B cell (primary cell): ENCODE results near the gene PDGFRB. TPM values are rescaled to one million over a fixed set of nuclear protein-coding genes. Genes with fewer than 3 reads are reported as not detected.

Source experiments
- ATAC-seq: fragments of 200-7000 bp; cut with Tn5 transposase; one replicate; pipeline ENCODE4 v1.10.0; 2021; ENCODE audit warnings: low read depth, mild to moderate bottlenecking, moderate number of reproducible peaks, moderate library complexity
- CTCF ChIA-PET: fragments of 350-600 bp; sonication (Branson Sonifier 250); formaldehyde crosslinking; loops from one replicate; lab custom pipeline; 2021; ENCODE audit warnings: antibody characterized with exemption, inconsistent platforms; lab: Charles Lee
- POLR2A ChIA-PET: fragments of 350-600 bp; sonication (Branson Sonifier 250); formaldehyde crosslinking; loops from one replicate; lab custom pipeline; 2021; ENCODE audit warnings: antibody characterized with exemption; lab: Charles Lee
- DNase-seq: peaks from one replicate; pipeline ENCODE4 v3.0.0; 2013
- H2AFZ ChIP-seq: 2 replicates; pipeline ENCODE4 v1.6.1; 2012; ENCODE audit warnings: mild to moderate bottlenecking, low read depth, low read length; ENCODE audit not compliant: insufficient read depth, poor library complexity, severe bottlenecking
- H3K27ac ChIP-seq, 2 donors: 1 replicate in 1 of 2; 2 replicates in 1 of 2; pipeline ENCODE4 v1.5.1; 2012 to 2013; ENCODE audit warnings: low read length in 2 of 2, mild to moderate bottlenecking in 2 of 2, moderate library complexity in 1 of 2
- H3K27me3 ChIP-seq, 4 experiments: fragments of 200-600 bp in 1 of 4; sonication (generic) in 1 of 4; replicated peaks in 1 of 4; 1 replicate in 2 of 4; 2 replicates in 2 of 4; pipeline versions ENCODE4 v1.6.1 to v1.7.0; 2013 to 2016; ENCODE audit warnings: low read length in 3 of 4, mild to moderate bottlenecking in 2 of 4, mixed read lengths in 1 of 4, moderate library complexity in 1 of 4; ENCODE audit not compliant: insufficient read depth in 4 of 4, control insufficient read depth in 3 of 4; ENCODE audit errors: control extremely low read depth in 1 of 4
- H3K36me3 ChIP-seq, 2 experiments: replicated peaks in 1 of 2; 1 replicate in 1 of 2; 2 replicates in 1 of 2; pipeline versions ENCODE4 v1.6.1 to v1.7.1; 2013; ENCODE audit warnings: low read length in 1 of 2; ENCODE audit not compliant: insufficient read depth in 2 of 2, control insufficient read depth in 1 of 2; ENCODE audit errors: control extremely low read depth in 1 of 2, extremely low read depth in 1 of 2
- H3K4me1 ChIP-seq, 2 donors: fragments of 200-600 bp in 1 of 2; sonication (generic) in 1 of 2; 1 replicate in 1 of 2; 2 replicates in 1 of 2; pipeline versions ENCODE4 v1.5.1 to v1.6.1; 2013 to 2017; ENCODE audit warnings: low read length in 2 of 2; ENCODE audit not compliant: control insufficient read depth in 2 of 2, insufficient read depth in 2 of 2
- H3K4me2 ChIP-seq: replicated peaks from 2 replicates; pipeline ENCODE3; 2012; ENCODE audit warnings: mild to moderate bottlenecking, low read depth, low read length; ENCODE audit not compliant: poor library complexity, severe bottlenecking
- H3K4me3 ChIP-seq, 5 experiments: fragments of 200-600 bp in 1 of 5; sonication (generic) in 1 of 5; 1 replicate in 3 of 5; 2 replicates in 2 of 5; pipeline versions ENCODE4 v1.5.1 to v1.7.0; 2011 to 2016; ENCODE audit warnings: low read length in 4 of 5, mild to moderate bottlenecking in 4 of 5, low read depth in 2 of 5, control low read depth in 1 of 5, moderate library complexity in 1 of 5; ENCODE audit not compliant: insufficient read depth in 1 of 5; ENCODE audit errors: control extremely low read depth in 1 of 5, extremely low read depth in 1 of 5
- H3K79me2 ChIP-seq: fragments of 200-600 bp; sonication (generic); one replicate; pipeline ENCODE4 v1.6.0; 2016; ENCODE audit warnings: low read length; ENCODE audit not compliant: control insufficient read depth, insufficient read depth
- H3K9ac ChIP-seq: fragments of 200-600 bp; sonication (generic); 2 replicates; pipeline ENCODE4 v1.6.1; 2017; ENCODE audit warnings: mild to moderate bottlenecking, low read length, moderate library complexity
- H3K9me3 ChIP-seq, 3 donors: one replicate each; pipeline versions ENCODE4 v1.6.1 to v1.7.1; 2013; ENCODE audit warnings: low read length in 2 of 3; ENCODE audit not compliant: control insufficient read depth in 2 of 3, insufficient read depth in 1 of 3; ENCODE audit errors: control extremely low read depth in 1 of 3
- H4K20me1 ChIP-seq: 2 replicates; pipeline ENCODE4 v1.6.0; 2012; ENCODE audit warnings: mild to moderate bottlenecking, low read length; ENCODE audit not compliant: insufficient read depth, control insufficient read depth, poor library complexity, severe bottlenecking
- H3K27ac Mint-ChIP-seq: one replicate; pipeline ENCODE4 v1.8.0; 2021; ENCODE audit warnings: mixed read lengths
- H3K27me3 Mint-ChIP-seq: one replicate; pipeline ENCODE4 v1.8.0; 2021; ENCODE audit warnings: mixed read lengths
- H3K4me1 Mint-ChIP-seq: one replicate; pipeline ENCODE4 v1.8.0; 2021; ENCODE audit warnings: mixed read lengths
- H3K4me3 Mint-ChIP-seq: one replicate; pipeline ENCODE4 v1.8.0; 2021; ENCODE audit warnings: mixed read lengths
- H3K9me3 Mint-ChIP-seq: one replicate; pipeline ENCODE4 v1.8.0; 2022; ENCODE audit warnings: mixed read lengths; ENCODE audit not compliant: insufficient read depth
- CTCF ChIP-seq: fragments of 200-600 bp; IDR thresholded peaks from one replicate; pipeline ENCODE4 v1.8.0; 2022; ENCODE audit warnings: antibody characterized with exemption, mild to moderate bottlenecking
- EZH2 ChIP-seq: IDR thresholded peaks from 2 replicates; pipeline ENCODE4 v1.6.1; 2012; ENCODE audit warnings: borderline replicate concordance, low read depth, mild to moderate bottlenecking, moderate library complexity, low read length; ENCODE audit not compliant: insufficient read depth, poor library complexity, severe bottlenecking
- WGBS: methylation state at CpG from one replicate; pipeline ENCODE4 v1.1.5; 2013; ENCODE audit warnings: missing lambda C conversion rate; ENCODE audit not compliant: insufficient coverage; 5-methylcytosine and 5-hydroxymethylcytosine counted together
- intact Hi-C: fragments of 100-400 bp; cut with micrococcal nuclease; formaldehyde crosslinking; loops from one replicate; pipeline ENCODE4 v1.10.0; 2022
- polyA plus RNA-seq: library from polyadenylated mRNA; depleted of rRNA; stranded (reverse); fragments of >200 nt; gene quantifications from 2 replicates; pipeline ENCODE4 v1.2.3, GENCODE V29; 2012
- total RNA-seq, 2 donors: library from RNA; stranded (reverse); fragments of 120-200 nt in 1 of 2; gene quantifications; 1 replicate in 1 of 2; 2 replicates in 1 of 2; pipeline versions ENCODE4 v1.2.3 to v1.2.4, GENCODE V29; 2013 to 2022

Gene PDGFRB
- total and polyA plus RNA-seq, 2 donors (not counting 1 experiment from before 2014, with no cell fraction given): 0.42 to 3.6 TPM

- Histone ChIP-seq H3K4me3 (no peak overlapping the region), H4K20me1 (no peaks in the 10 kb centered on the region), H2AFZ (no peak overlapping the region), H3K27ac (no peak overlapping the region), H3K36me3 (no peaks in the 10 kb centered on the region), H3K79me2 (no peaks in the 10 kb centered on the region), H3K27me3 (peaks cover 0 to 2% (median 0%) of the 10 kb centered on the region in 4 experiments), H3K4me1 (no peaks in the 10 kb centered on the region), H3K9ac (no peak overlapping the region), H3K4me2 (no peak overlapping the region), H3K9me3 (no peaks in the 10 kb centered on the region)
- ChIA-PET POLR2A (no interaction called here), CTCF (no interaction called here)
- Mint-ChIP-seq H3K9me3 (no peaks in the 10 kb centered on the region), H3K27ac (no peak overlapping the region), H3K27me3 (peaks cover 7% of the 10 kb centered on the region), H3K4me3 (no peak overlapping the region), H3K4me1 (no peaks in the 10 kb centered on the region)
- TF ChIP-seq EZH2 (no peak), CTCF (no peak)
- WGBS: 82% methylated on average over 4 of the region's 5 CpGs
- no peak for DNase-seq
- ATAC-seq: no peak
- intact Hi-C loops: no loop called here
Measured at GRCh38 chr5:150181027-150181426, 25.4 kb upstream of the PDGFRB start.

DNA sequence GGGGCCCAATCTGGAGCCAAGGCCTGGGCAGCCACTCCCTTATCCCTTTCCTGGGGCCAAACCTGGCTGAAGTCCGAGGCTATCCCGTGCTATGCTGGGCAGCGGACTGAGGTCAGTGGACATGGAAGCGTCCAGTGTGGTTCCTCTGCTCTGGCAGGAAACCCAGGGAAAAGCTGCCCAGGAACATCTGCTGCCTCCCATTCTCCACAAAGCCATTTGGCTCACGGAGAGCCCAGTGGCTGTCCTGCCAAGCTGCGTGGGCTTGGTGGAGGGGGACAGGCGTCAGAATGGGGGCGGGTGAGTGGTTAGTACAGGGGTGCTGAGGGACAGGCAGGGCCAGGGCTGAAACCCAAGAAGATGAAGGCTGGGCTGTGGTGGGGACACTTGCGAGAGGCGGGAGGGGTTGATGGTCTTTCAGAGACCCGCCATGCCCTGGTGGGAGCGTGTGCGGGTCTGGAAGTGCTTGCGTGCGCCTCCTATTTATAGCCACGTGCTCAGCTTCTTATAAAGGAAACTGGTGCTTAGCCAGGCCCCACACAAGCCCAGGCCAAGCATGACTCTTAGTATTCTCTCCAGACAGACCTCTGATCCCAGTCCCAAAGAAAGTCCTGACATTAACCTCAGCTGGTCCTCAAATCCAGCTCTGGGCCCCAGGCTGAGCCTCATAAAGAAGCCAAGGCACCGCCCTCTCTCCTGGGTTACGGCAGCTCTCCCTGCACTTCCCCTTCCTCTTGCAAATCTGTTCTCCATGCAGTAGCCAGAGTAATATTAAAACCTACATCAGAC lies 24.8 kb upstream of the PDGFRB start:
- intact Hi-C loops: no loop called here
- WGBS: 82% methylated on average over 14 of the region's 18 CpGs
- ChIA-PET POLR2A (no interaction called here), CTCF (no interaction called here)
- Mint-ChIP-seq H3K4me3 (no peak overlapping the region), H3K4me1 (no peaks in the 10 kb centered on the region), H3K27ac (no peak overlapping the region), H3K27me3 (peaks cover 7% of the 10 kb centered on the region), H3K9me3 (no peaks in the 10 kb centered on the region)
- no peaks in the 10 kb centered on the region for H4K20me1 ChIP-seq
- DNase-seq (no peak), ATAC-seq (no peak)
- H2AFZ ChIP-seq: no peak overlapping the region
- no peaks in the 10 kb centered on the region for H3K79me2 ChIP-seq
- no peak overlapping the region for H3K4me2 ChIP-seq
- H3K27ac ChIP-seq: no peak overlapping the region
- peaks cover 0 to 2% (median 0%) of the 10 kb centered on the region in 4 experiments for H3K27me3 ChIP-seq
- no peaks in the 10 kb centered on the region for H3K4me1 ChIP-seq
- no peak overlapping the region for H3K4me3 ChIP-seq
- TF ChIP-seq CTCF (no peak), EZH2 (no peak)
- H3K36me3 ChIP-seq: no peaks in the 10 kb centered on the region
- H3K9ac ChIP-seq: no peak overlapping the region
- no peaks in the 10 kb centered on the region for H3K9me3 ChIP-seq
